NCI-H1105 treated with DMSO at 0.1 percent for 48 hours (cell line): ENCODE data around the gene GSTK1.
"Not testable (repeated sequence)": the region's sequence is repeated elsewhere in the genome, so short reads cannot be mapped to it uniquely, and the experiment has no call there.

ENCODE experiments used
- DNase-seq: peaks from one replicate; lab custom pipeline; 2025; lab: John Stamatoyannopoulos, UW

Gene GSTK1

GRCh38 chr7:143271240-143271639 is 8.0 kb downstream of the GSTK1 start:
- no peak for DNase-seq

- DNase-seq, result no peak
Measured at GRCh38 chr7:143272871-143273270, 9.6 kb downstream of the GSTK1 start.

DNA sequence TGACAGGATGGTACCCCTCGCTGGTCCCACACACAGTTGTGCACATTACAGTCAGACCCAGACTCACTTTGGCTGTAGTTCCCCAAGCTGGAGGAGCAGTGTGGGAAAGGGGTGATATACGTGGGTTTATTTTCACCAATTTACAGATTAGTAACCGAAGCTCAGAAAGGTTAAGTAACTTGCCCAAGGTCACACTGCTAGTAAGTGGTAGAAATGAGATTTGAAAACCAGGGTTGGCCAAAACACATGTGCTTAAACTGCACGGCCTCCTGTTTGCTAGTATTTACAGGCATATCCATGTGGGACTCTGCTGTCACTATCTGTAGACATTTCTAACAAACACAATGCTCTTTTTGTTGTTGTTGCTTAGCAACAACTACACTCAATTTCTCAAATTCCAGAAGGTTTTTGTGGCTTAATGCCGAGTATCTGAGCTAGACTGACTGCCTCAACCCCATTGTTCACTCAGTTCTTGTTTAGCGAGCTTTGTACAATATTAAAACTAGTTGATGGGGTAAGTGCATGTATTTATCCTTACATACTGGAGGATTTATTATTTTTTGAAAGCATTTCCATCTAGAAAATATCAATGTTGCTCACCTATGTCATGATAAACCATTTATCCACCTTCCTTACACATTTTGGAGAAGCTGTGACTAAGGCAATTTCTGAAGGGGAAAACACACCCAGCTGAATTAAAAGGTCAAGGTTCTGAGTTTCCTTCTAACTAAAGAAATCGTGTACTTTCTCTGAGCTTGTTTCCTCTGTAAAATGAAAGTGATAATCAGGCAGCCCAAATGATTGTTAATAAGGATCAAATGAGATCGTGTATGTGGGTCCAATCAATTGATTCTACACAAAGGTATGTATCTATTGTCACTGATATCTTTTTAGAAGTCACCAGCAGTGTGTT is 16.2 kb downstream of the GSTK1 start:
- no peak for DNase-seq

- no peak for DNase-seq
Measured at GRCh38 chr7:143280160-143280559, 16.9 kb downstream of the GSTK1 start.

DNA sequence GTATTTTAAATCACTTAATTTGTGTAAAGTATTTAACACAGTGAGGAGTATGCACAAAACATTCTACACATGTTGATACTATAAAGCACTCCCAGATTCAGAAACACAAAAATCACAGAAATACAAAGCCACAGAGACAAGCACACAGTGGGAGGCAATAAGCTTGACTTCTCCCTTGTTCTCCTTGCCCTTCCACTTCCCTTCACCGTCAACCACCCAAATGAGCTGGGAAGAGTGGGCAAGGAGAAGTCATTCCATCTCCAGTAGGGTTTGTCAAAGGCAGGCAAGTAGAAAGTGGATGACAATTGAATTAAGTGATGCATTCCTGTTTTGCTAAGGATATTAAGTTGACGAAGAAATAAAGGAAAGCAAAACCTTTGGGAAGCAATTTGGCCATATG is 17.3 kb downstream of the GSTK1 start:
- no peak for DNase-seq

- no peak for DNase-seq
Measured at GRCh38 chr7:143281529-143281928, 18.3 kb downstream of the GSTK1 start.

- DNase-seq, result no peak
Measured at GRCh38 chr7:143282124-143282523, 18.9 kb downstream of the GSTK1 start.

- DNase-seq, result no peak
Measured at GRCh38 chr7:143283381-143283780, 20.1 kb downstream of the GSTK1 start.

DNA sequence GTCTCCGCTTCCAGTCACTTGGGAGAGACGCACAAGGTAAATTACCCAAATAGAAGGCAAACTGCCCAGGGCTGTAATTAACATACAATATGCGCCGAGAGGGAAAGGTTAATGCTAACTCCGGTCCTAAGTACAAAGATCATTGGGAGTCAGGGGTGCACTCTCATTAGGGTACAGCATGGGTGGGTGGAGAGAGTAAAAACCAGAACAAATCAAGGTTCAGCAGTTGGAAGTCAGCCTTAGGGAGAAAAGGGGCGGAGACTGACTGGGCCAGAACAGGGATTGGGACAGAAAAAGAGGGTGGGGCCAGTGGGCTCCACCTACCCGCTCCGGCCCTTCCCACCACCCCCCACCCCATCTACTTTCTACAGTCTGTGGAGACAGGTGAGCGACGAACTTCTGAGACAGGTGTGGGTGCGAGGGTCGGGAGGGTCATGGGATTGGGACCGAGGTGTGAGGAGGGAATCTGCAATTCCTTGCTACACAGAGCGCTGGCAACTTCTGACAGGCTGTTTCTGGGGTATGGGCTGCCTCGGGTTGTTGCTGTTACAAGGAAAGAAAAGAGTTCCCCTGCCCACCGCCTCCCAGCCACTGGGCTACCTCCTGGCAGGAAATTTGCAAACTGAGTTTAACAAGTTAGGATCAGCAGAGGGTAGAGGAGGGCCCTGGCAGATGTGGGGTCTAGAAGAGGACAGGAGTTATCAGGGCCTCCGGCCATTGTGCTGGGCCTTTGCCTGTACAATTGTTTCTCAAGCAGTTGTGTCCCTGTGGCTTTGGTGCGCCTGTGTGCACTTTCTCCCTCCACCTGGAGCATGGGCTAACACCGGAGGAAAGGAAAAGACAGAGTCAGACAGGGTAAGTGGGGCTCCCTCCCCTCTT is 21.6 kb downstream of the GSTK1 start, which contains the start of gene TMEM139:
Gene TMEM139 (plus strand): TSS at position 368 of the 879 bp plus-strand sequence. CDS start 1,000 bp downstream, outside the sequence.
- DNase-seq, result no peak

GRCh38 chr7:143285470-143285778 is 22.2 kb downstream of the GSTK1 start:
- DNase-seq, result no peak

DNA sequence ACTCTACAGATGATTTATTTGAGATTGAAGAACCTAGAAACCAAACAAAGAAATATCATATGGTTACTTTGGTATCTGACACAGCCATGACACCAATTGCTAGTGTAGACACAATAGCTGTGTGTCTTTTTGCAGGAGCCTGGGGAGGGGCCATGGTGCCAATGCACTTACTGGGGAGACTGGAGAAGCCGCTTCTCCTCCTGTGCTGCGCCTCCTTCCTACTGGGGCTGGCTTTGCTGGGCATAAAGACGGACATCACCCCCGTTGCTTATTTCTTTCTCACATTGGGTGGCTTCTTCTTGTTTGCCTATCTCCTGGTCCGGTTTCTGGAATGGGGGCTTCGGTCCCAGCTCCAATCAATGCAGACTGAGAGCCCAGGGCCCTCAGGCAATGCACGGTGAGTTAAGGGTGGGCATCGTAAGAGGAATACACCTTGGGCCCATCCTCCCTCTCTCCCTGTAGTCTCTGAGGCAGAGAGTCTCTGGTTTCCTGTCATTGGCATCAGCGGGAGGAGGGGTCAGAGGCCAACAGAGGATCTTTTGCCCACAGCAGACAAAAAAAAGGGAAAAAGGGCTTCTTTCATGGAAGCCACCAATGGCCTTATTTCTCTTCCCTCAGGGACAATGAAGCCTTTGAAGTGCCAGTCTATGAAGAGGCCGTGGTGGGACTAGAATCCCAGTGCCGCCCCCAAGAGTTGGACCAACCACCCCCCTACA is 22.7 kb downstream of the GSTK1 start:
- no peak for DNase-seq

GRCh38 chr7:143286522-143286890 is 23.3 kb downstream of the GSTK1 start:
- no peak for DNase-seq

DNA sequence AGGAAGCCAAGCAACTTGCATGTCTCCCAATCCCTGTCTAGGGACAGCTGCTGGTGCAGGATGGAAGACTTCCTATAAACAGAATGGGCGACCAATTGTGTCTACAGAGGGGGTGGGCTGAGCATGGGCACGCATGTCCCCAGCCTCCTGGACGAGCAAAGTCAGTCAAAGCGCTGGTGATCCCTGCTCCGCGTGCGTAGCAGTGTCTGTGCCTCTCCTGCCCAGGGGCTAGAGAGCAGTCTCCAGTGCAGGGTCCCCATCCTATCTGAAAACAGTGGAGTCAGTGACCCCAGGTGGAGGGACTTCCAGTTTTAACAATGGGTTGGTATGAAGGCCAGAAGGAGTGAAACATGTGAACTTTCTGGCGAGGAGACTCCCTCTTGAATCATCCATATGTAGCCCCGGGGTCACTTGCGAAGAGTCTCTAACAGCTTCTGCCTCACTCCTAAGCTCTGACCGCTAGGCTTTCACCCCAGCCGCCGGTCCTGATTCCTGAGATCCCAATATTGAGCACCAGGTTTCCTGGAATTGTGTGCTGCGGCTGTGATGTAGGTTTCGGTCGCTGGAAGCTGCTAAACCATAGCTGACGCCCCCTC is 24.2 kb downstream of the GSTK1 start:
- no peak for DNase-seq

DNA sequence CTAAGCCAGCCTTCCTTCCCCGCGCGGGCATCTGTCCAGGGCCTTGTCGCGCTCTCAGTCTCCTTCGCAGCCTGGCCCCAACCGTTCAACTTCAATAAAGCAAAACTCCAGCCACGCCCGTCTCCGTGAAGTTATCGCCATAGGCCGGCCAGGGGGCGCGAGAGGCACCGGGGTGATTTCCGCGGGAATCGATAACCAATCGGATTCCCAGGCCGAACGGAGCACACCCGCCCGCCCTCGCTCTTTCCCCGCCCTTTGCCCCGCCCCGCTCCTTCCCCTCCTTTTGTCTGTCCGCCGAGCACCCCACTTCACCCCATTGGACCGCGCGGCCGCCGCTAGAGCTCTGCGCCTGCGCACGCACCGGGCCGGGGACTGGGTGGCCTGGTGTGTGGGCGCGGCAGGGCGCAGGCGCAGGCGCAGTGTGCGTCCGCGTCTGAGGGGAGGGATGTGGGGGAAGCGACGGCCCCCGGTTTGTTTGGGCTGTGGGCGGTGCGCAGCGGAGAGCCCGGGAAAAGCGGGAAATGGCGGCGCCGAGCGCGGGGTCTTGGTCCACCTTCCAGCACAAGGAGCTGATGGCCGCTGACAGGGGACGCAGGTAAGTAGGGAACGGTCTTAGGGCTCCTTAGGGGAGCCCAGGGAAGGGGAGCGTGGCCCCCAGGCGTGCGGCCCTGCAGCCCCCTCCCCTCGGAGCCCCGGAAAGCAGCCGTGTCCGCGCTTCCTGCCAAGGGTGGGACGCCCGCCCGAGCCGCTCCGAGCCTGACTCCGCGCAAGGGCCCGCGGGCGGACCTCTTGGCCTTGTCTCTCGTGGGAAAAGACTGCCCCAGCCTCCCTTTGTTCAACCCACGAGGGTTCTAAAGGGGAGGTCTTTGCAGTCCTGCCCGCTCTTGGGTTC is 24.9 kb downstream of the GSTK1 start, which contains the start of gene CASP2:
Gene CASP2 (plus strand): TSS at position 417 of the 892 bp plus-strand sequence. CDS start 105 bp downstream, at position 522.
- peak; percentile 91 for DNase-seq

GRCh38 chr7:143288836-143289235 is 25.6 kb downstream of the GSTK1 start:
- peak; percentile 29 for DNase-seq

DNA sequence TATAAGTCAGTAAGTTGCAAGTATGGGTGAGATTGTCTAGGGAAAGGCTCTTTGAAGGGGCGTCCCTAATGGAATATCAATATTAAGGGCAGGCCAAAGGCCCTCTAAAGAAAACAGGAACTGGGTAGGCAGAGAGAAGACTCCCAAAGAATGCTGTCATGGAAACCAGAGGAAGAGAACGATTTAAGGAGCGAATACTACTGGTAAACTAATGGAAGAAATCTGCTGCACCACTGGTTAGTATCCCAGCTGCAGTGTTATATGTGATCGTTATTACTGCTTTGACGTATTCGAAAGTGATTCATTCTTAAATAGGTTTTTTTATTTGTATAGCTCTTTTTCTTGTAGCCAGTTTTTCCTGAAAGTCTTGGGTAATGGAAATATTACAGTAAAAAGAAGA is 26.2 kb downstream of the GSTK1 start:
- no peak for DNase-seq

- DNase-seq, result not testable (repeated sequence)
Measured at GRCh38 chr7:143289888-143290287, 26.6 kb downstream of the GSTK1 start.

GRCh38 chr7:143290293-143290692 is 27.1 kb downstream of the GSTK1 start:
- no peak for DNase-seq

DNA sequence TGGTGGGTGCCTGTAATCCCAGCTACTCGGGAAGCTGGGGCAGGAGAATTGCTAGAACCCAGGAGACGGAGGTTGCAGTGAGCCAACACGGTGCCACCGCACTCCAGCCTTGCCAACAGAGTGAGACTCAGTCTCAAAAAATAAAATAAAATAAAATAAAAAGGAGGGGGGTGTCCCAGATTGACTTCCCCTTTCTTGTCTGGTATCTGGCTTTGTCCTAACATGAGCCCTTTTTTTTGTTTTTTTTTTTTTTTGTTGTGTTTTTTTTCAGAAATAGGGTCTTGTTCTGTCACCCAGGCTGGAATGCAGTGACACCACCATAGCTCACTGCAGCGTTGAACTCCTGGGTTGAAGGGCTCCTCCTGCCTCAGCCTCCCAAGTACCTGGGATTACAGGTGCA is 29.6 kb downstream of the GSTK1 start:
- no peak for DNase-seq

- no peak for DNase-seq
Measured at GRCh38 chr7:143295870-143296269, 32.6 kb downstream of the GSTK1 start.

- no peak for DNase-seq
Measured at GRCh38 chr7:143296686-143297085, 33.4 kb downstream of the GSTK1 start.
